ENCODE results near the gene LRRC4B.

The LRRC4B gene

GRCh38 chr19:50556282-50557008, 11.8 kb downstream of the LRRC4B start:
- TF ChIP-seq, protein P1, sequence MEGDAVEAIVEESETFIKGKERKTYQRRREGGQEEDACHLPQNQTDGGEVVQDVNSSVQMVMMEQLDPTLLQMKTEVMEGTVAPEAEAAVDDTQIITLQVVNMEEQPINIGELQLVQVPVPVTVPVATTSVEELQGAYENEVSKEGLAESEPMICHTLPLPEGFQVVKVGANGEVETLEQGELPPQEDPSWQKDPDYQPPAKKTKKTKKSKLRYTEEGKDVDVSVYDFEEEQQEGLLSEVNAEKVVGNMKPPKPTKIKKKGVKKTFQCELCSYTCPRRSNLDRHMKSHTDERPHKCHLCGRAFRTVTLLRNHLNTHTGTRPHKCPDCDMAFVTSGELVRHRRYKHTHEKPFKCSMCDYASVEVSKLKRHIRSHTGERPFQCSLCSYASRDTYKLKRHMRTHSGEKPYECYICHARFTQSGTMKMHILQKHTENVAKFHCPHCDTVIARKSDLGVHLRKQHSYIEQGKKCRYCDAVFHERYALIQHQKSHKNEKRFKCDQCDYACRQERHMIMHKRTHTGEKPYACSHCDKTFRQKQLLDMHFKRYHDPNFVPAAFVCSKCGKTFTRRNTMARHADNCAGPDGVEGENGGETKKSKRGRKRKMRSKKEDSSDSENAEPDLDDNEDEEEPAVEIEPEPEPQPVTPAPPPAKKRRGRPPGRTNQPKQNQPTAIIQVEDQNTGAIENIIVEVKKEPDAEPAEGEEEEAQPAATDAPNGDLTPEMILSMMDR (IDR thresholded peaks at IDR 0.05; ENCODE audit: low read depth, low read length, missing control alignments) = peak; percentile 87
- DNase-seq (ENCODE audit: extremely low read depth, low read depth) = peak; percentile 12
- peak overlapping the region; percentile 30 for H3K4me3 ChIP-seq (replicated peaks; ENCODE audit: low read depth, low read length)

GRCh38 chr19:50555450-50556281, 12.6 kb downstream of the LRRC4B start:
- DNase-seq (ENCODE audit: extremely low read depth, low read depth) = no peak
- no peak overlapping the region for H3K4me3 ChIP-seq (replicated peaks; ENCODE audit: low read depth, low read length)
- TF ChIP-seq, protein P1 (IDR thresholded peaks at IDR 0.05; ENCODE audit: low read depth, low read length, missing control alignments) = no peak

DNA sequence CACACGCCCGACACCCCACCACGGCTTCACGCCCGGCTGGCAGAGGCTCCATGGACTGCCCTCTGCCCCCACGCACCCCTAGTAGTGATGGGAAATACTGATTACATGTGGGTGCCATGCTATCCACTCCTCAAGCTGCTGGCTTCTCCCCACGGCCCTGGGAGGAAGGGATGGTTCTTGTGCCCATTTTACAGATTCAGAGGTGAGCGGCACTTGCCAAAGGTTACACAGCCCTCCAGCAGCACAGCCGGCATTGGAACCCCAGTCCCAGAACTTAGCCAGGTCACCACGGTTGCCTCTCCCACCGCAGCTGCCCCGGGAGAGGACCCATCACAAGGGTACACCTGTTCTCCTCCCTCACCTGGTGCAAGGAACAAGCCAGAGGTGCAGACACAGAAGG, 13.2 kb downstream of the LRRC4B start:
- DNase-seq (ENCODE audit: extremely low read depth, low read depth) = no peak
- TF ChIP-seq, protein P1 (IDR thresholded peaks at IDR 0.05; ENCODE audit: low read depth, low read length, missing control alignments) = no peak
- H3K4me3 ChIP-seq (replicated peaks; ENCODE audit: low read depth, low read length) = no peak overlapping the region

DNA sequence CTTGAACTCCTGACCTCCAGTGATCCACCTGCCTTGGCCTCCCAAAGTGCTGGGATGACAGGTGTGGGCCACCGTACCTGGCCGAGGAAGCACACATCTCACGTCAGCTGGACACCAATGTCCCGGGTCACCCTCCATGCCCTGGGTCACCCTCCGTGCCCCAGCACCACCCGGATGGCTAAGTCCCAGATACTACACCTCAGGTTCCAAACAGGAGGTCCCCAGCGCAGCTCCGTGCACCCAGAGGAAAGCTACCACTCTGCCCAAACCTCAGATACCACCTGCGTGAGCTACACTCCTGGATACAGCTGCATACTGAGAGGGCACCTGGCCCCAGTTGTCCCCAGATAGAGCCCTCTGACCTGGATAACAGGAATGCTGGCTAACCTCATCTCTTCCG, 14.0 kb downstream of the LRRC4B start:
- TF ChIP-seq, protein P1 (IDR thresholded peaks at IDR 0.05; ENCODE audit: low read depth, low read length, missing control alignments) = no peak
- no peak for DNase-seq (ENCODE audit: extremely low read depth, low read depth)
- no peak overlapping the region for H3K4me3 ChIP-seq (replicated peaks; ENCODE audit: low read depth, low read length)

GRCh38 chr19:50553134-50553703, 15.0 kb downstream of the LRRC4B start:
- no peak overlapping the region for H3K4me3 ChIP-seq (replicated peaks; ENCODE audit: low read depth, low read length)
- DNase-seq (ENCODE audit: extremely low read depth, low read depth) = no peak
- TF ChIP-seq, protein P1 (IDR thresholded peaks at IDR 0.05; ENCODE audit: low read depth, low read length, missing control alignments) = no peak

DNA sequence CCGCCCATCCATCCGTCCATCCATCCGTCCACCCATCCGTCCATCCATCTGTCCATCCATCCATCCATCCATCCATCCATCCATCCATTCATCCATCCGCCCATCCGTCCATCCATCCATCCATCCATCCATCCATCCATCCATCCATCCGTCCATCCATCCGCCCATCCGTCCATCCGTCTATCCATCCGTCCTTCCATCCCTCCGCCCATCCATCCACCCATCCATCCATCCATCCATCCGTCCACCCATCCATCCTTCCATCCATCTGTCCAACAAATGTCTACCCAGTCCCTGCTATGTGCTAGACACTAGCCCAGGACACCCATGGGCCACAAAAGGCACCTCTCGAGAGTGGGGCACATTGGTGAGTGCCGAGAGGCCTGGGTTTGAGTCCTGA, 15.7 kb downstream of the LRRC4B start:
- DNase-seq (ENCODE audit: extremely low read depth, low read depth) = no peak
- TF ChIP-seq, protein P1 (IDR thresholded peaks at IDR 0.05; ENCODE audit: low read depth, low read length, missing control alignments) = no peak
- no peak overlapping the region for H3K4me3 ChIP-seq (replicated peaks; ENCODE audit: low read depth, low read length)
